K562 treated with DMSO at 1 percent for 4 hours (cell line): ENCODE data around the gene ACACA. TPM values are rescaled to one million over a fixed set of nuclear protein-coding genes. Genes with fewer than 3 reads are reported as not detected.

Source experiments
- total RNA-seq: library from RNA; unstranded; fragments of 300-600 nt; gene quantifications from 2 replicates; pipeline ENCODE4 v1.2.3, GENCODE V29; 2022; ENCODE audit not compliant: insufficient read depth

The ACACA gene
- 31.9 and 33.6 TPM in 2 replicates for total RNA-seq

DNA sequence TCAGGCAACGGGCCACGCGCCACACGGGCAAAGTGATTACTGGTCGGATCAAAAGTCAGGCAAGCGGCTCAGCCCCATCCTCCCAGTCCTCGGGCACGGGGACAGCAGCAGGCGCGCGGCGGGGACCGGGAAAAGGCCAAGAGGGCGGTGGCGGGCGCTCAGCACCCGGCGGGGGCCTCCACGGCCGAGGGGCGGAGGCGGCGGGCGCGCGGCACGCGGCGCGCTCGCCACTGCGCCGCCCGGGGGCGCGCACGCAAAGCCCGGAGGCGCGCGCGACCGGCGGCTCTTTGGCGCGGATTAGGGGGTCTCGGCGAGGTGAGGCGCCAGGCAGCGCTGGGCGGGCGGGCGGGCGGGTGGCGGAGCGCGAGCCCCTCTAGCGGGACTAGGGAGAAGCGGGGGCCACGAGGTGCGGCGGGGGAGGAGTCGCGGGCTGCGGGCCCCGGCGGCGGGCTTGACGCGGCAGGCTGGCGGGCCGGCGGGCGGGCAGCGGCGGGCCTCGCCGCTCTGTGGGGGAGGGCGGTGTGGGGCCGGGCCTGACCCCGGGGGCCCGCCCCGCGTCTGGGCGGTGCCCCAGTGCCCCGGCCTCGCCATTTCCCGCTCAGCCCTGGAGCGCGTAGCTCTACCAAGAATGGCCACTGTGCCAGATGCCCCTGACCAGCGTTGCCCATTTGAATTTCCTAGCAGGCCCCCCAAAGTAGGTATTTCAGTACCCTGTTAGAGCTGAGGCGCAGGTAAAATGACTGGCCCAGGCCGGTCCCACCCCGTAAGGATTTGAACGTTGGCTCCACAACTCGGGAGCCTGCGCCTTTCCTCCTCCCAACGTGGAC lies at the start of gene ACACA, which contains the start of gene TADA2A:
Gene ACACA, minus strand, starts transcription at position 202 of the 827 bp plus-strand sequence. CDS start 537 bp downstream, outside the sequence.
Gene TADA2A, plus strand, starts transcription at position 252 of the 827 bp plus-strand sequence. CDS start 4,480 bp downstream, outside the sequence.

GRCh38 chr17:37375706-37376105 lies 30.9 kb downstream of the ACACA start, which contains the start of gene C17orf78:
Gene C17orf78 (plus strand): TSS chr17:37375985. CDS start chr17:37376093, 108 bp downstream.

Other genes with a start within 250 kb of the ACACA start
- not detected in 2 replicates for gene C17orf78, start 30.9 kb downstream of the ACACA start, total RNA-seq
- gene TADA2A, start 50 bp upstream of the ACACA start, total RNA-seq = 8.2 and 9.0 TPM in 2 replicates
- 26.5 and 42.5 TPM in 2 replicates for gene DUSP14, start 83.1 kb upstream of the ACACA start, total RNA-seq
- gene SYNRG, start 202.6 kb upstream of the ACACA start, total RNA-seq = 16.1 and 21.9 TPM in 2 replicates
- 7.0 and 12.2 TPM in 2 replicates for gene DDX52, start 236.6 kb upstream of the ACACA start, total RNA-seq